Activated CD4-positive, alpha-beta memory T cell treated with anti-CD3 and anti-CD28 coated beads for 36 hours (primary cell): Measurements from ENCODE around the gene EIF3D. TPM values are rescaled to one million over a fixed set of nuclear protein-coding genes. Genes with fewer than 3 reads are reported as not detected.

Experiments
- CTCF ChIA-PET: fragments of 350-600 bp; sonication (Branson Sonifier 250); formaldehyde crosslinking; loops from one replicate; lab custom pipeline; 2021; ENCODE audit warnings: antibody characterized with exemption, inconsistent platforms; lab: Charles Lee
- POLR2A ChIA-PET: fragments of 350-600 bp; sonication (Branson Sonifier 250); formaldehyde crosslinking; loops from one replicate; lab custom pipeline; 2021; ENCODE audit warnings: antibody characterized with exemption; lab: Charles Lee
- DNase-seq: peaks from one replicate; pipeline ENCODE4 v3.0.0-alpha.2; 2020
- H3K27ac Mint-ChIP-seq: one replicate; pipeline ENCODE4 v1.8.0; 2021; ENCODE audit warnings: mixed read lengths
- H3K27me3 Mint-ChIP-seq: one replicate; pipeline ENCODE4 v1.8.0; 2021; ENCODE audit warnings: mixed read lengths
- H3K36me3 Mint-ChIP-seq: one replicate; pipeline ENCODE4 v1.8.0; 2021; ENCODE audit warnings: mixed read lengths
- H3K4me1 Mint-ChIP-seq: one replicate; pipeline ENCODE4 v1.8.0; 2021; ENCODE audit warnings: low read depth, mixed read lengths
- H3K4me3 Mint-ChIP-seq: one replicate; pipeline ENCODE4 v1.8.0; 2021; ENCODE audit warnings: mild to moderate bottlenecking, mixed read lengths
- H3K9me3 Mint-ChIP-seq: one replicate; pipeline ENCODE4 v1.8.0; 2021; ENCODE audit warnings: mixed read lengths
- intact Hi-C: fragments of 100-400 bp; cut with micrococcal nuclease; formaldehyde crosslinking; loops from one replicate; pipeline ENCODE4 v1.15.1; 2023
- total RNA-seq, 2 experiments: library from RNA; stranded (reverse); gene quantifications; one replicate each; pipeline ENCODE4 v1.2.3, GENCODE V29; 2021

EIF3D gene
- total RNA-seq, 2 experiments from 2014 or later, result 314 to 321 TPM

DNA sequence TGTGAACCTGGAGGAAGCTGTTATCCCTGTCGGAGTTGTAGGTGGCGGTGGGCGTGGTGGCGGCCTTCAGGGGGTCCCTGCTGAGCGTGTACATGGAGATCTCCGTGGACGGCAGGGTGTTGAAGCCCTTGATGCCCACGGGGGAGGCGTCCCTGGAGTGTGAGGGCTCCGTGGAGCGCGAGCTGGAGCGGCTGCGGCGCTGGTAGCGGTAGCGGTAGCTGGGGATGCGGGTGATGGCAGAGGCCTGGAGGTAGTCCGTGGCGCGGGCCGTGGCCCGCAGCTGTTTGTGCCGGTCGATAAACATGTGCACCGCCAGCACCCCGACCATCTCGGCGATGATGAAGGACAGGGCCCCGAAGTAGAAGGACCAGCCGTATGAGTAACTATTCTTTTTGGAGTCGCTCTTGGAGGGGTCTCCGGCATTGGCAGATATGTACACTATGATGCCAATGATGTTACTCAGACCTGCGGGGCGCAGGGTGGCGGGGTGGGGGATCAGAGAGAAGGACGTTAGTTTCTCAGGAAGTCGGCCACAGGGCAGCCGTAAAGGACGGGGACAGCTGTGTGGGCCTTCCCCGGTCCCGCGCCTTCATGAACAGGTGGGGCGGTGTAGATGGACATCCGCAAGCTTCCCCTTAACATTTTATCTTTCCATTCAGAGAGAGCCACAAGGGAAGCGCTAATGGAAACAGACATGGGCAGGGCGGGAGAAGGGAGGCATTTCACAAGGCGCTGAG is 35.6 kb upstream of the EIF3D start:
- no peak overlapping the region for H3K27ac Mint-ChIP-seq
- intact Hi-C loops, result no loop called here
- H3K4me1 Mint-ChIP-seq, result no peaks in the 10 kb centered on the region
- no peaks in the 10 kb centered on the region for H3K9me3 Mint-ChIP-seq
- H3K36me3 Mint-ChIP-seq, result no peaks in the 10 kb centered on the region
- peaks cover 34% of the 10 kb centered on the region for H3K27me3 Mint-ChIP-seq
- ChIA-PET CTCF (interaction anchor here (1.1 kb wide), 1 partner anchor 17 kb away, joined by 3 read pairs; no protein-coding TSS in a partner anchor), POLR2A (no interaction called here)
- H3K4me3 Mint-ChIP-seq, result no peak overlapping the region
- DNase-seq, result no peak

GRCh38 chr22:36563898-36564297 is 34.9 kb upstream of the EIF3D start:
- ChIA-PET POLR2A (no interaction called here), CTCF (no interaction called here)
- peaks cover 34% of the 10 kb centered on the region for H3K27me3 Mint-ChIP-seq
- no peak for DNase-seq
- intact Hi-C loops, result no loop called here
- no peak overlapping the region for H3K4me3 Mint-ChIP-seq
- no peaks in the 10 kb centered on the region for H3K9me3 Mint-ChIP-seq
- H3K27ac Mint-ChIP-seq, result no peak overlapping the region
- no peaks in the 10 kb centered on the region for H3K36me3 Mint-ChIP-seq
- no peaks in the 10 kb centered on the region for H3K4me1 Mint-ChIP-seq

- Mint-ChIP-seq H3K27ac (no peak overlapping the region), H3K27me3 (peaks cover 34% of the 10 kb centered on the region), H3K4me3 (no peak overlapping the region), H3K4me1 (no peaks in the 10 kb centered on the region), H3K9me3 (no peaks in the 10 kb centered on the region), H3K36me3 (no peaks in the 10 kb centered on the region)
- intact Hi-C loops, result no loop called here
- CTCF ChIA-PET, result no interaction called here
- no peak for DNase-seq
- POLR2A ChIA-PET, result no interaction called here
These were observed 34.5 kb upstream of the EIF3D start for GRCh38 chr22:36563444-36563843.

DNA sequence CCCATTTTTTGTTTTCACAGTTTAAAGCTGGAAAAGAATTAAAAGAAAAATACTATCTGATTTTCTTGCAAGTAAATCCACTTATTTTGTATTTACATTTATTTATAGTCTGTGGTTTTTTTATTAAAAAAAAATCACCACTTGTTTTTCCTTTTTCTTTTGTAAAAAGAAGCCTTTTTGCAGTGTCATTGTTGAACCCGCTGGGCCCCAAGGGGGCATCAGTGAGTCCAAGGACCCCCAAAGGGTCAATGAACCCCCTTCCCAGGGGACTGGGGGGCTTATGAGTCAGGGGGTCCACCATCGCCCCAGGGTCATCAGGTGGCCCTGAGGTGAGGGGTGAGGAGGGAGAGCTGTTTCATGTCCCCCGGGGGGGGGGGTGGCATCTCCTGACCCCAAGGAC is 34.0 kb upstream of the EIF3D start:
- Mint-ChIP-seq H3K9me3 (no peaks in the 10 kb centered on the region), H3K4me3 (no peak overlapping the region), H3K36me3 (no peaks in the 10 kb centered on the region), H3K4me1 (no peaks in the 10 kb centered on the region), H3K27me3 (peaks cover 34% of the 10 kb centered on the region), H3K27ac (no peak overlapping the region)
- ChIA-PET CTCF (interaction anchor here (0.5 kb wide), 1 partner anchor 259 kb away, joined by 4 read pairs; no protein-coding TSS in a partner anchor), POLR2A (no interaction called here)
- no peak for DNase-seq
- intact Hi-C loops, result no loop called here

- CTCF ChIA-PET, result interaction anchor here (0.5 kb wide), 1 partner anchor 260 kb away, joined by 4 read pairs; no protein-coding TSS in a partner anchor
- H3K4me1 Mint-ChIP-seq, result no peaks in the 10 kb centered on the region
- DNase-seq, result peak; percentile 14
- H3K4me3 Mint-ChIP-seq, result no peak overlapping the region
- intact Hi-C loops, result no loop called here
- peaks cover 36% of the 10 kb centered on the region for H3K27me3 Mint-ChIP-seq
- H3K9me3 Mint-ChIP-seq, result no peaks in the 10 kb centered on the region
- no peak overlapping the region for H3K27ac Mint-ChIP-seq
- no peaks in the 10 kb centered on the region for H3K36me3 Mint-ChIP-seq
- POLR2A ChIA-PET, result no interaction called here
These were observed 33.4 kb upstream of the EIF3D start for GRCh38 chr22:36562261-36562835.

DNA sequence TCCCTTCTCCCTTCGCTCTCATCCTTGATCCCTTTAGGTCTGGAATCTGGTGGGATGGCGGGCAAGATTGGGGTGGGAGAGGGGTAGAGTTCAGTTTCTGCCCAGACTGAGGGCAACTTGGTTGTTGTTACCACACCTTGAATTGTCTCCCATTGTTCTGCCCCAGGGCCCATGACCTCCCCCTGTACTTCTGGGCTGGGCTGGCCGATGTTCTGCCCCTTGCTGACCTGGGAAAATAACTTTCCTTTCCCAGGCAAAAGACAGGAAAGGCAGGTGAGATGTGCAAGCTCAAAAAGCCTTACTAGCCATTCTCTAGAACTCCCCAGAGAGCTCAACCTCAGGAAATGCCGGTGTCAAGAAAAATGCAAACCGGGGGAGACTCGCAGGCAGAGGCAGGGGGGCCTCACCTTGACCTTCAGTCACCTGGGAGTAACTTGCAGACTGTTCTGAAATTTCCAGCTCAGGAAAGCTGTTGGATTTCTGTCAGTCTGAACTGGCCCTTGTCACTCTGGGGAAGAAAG is 32.4 kb upstream of the EIF3D start:
- Mint-ChIP-seq H3K9me3 (no peaks in the 10 kb centered on the region), H3K4me1 (no peaks in the 10 kb centered on the region), H3K36me3 (no peaks in the 10 kb centered on the region), H3K27ac (no peak overlapping the region), H3K27me3 (peaks cover 32% of the 10 kb centered on the region), H3K4me3 (no peak overlapping the region)
- ChIA-PET POLR2A (no interaction called here), CTCF (interaction anchor here (0.6 kb wide), 1 partner anchor 9 kb away, joined by 3 read pairs; no protein-coding TSS in a partner anchor)
- DNase-seq, result no peak
- intact Hi-C loops, result no loop called here

DNA sequence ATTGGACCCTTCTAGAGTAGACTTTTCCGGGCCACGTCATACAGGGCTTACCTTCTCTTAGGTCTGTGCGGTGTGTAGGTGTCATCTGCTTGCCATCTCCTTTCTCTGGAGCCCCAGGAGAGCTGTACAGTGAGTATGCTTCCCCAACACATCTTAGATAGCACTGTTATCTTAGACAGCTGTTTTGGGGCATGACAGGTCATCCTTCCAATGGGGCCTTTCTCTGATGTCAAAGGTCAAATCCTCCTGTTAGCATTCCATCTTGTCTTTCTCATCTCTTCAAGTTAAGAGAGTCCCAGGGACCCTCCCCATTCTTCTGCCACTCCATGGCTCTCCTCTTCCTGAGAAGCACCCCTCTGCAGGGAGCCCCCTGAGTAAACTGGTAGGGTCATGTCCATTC is 31.0 kb upstream of the EIF3D start:
- no peaks in the 10 kb centered on the region for H3K36me3 Mint-ChIP-seq
- ChIA-PET CTCF (interaction anchor here (0.9 kb wide), 1 partner anchor 9 kb away, joined by 3 read pairs; no protein-coding TSS in a partner anchor), POLR2A (no interaction called here)
- no peak overlapping the region for H3K27ac Mint-ChIP-seq
- H3K27me3 Mint-ChIP-seq, result peaks cover 25% of the 10 kb centered on the region
- intact Hi-C loops, result no loop called here
- no peaks in the 10 kb centered on the region for H3K4me1 Mint-ChIP-seq
- no peaks in the 10 kb centered on the region for H3K9me3 Mint-ChIP-seq
- H3K4me3 Mint-ChIP-seq, result no peak overlapping the region
- no peak for DNase-seq

DNA sequence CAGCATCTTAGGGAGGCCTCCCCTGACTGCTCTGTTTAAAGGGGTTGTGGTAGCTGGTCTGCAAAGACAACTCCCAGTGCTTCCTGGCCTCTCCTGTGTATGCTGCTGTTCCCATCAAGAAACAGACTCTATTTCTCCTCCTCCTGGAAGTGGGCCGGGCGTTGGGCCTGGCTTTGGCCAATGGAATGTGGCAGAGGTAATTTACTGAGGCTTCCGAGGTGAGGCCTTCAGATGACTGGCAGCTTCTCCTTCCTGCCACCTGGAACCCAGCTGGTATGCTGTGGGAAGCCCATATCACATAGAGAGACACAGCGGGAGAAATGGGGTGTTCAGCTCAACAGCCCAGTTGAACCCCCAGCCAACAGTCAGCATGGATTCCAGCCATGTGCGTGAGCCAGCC is 25.1 kb upstream of the EIF3D start:
- no peak overlapping the region for H3K4me3 Mint-ChIP-seq
- no peak overlapping the region for H3K27ac Mint-ChIP-seq
- intact Hi-C loops, result no loop called here
- H3K36me3 Mint-ChIP-seq, result no peaks in the 10 kb centered on the region
- POLR2A ChIA-PET, result no interaction called here
- no peak for DNase-seq
- CTCF ChIA-PET, result no interaction called here
- H3K27me3 Mint-ChIP-seq, result peaks cover 16% of the 10 kb centered on the region
- H3K9me3 Mint-ChIP-seq, result no peaks in the 10 kb centered on the region
- H3K4me1 Mint-ChIP-seq, result peaks cover 3% of the 10 kb centered on the region

DNA sequence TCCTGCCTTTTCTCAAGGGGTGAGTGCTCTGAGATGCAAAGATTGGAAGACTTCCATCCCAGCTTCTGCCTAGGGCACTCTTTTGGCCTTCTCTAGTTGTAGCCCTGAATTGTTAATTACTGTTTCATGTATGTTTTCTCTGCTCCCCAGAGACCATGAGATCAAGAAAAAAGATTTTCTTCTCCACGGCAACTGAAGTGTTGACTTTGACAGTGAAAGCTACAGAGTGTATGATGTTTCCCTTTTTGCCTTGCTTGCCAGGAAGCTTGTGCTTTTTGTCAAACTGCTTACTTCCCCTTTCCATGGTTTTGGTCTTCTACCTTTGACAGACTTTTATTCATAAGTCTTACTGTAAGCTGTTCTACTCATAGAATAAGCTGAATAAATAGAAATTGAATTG is 23.3 kb upstream of the EIF3D start:
- H3K36me3 Mint-ChIP-seq, result no peaks in the 10 kb centered on the region
- POLR2A ChIA-PET, result no interaction called here
- peaks cover 13% of the 10 kb centered on the region for H3K27me3 Mint-ChIP-seq
- CTCF ChIA-PET, result interaction anchor here (0.6 to 1.6 kb wide), 4 partner anchors 9 to 340 kb away, joined by 3 to 7 read pairs (median 3); no protein-coding TSS in a partner anchor
- H3K4me3 Mint-ChIP-seq, result no peak overlapping the region
- peaks cover 4% of the 10 kb centered on the region for H3K4me1 Mint-ChIP-seq
- H3K9me3 Mint-ChIP-seq, result no peaks in the 10 kb centered on the region
- intact Hi-C loops, result no loop called here
- DNase-seq, result no peak
- H3K27ac Mint-ChIP-seq, result no peak overlapping the region

- CTCF ChIA-PET, result interaction anchor here (1.2 to 1.6 kb wide), 2 partner anchors 9 to 305 kb away, joined by 3 to 7 read pairs; no protein-coding TSS in a partner anchor
- POLR2A ChIA-PET, result no interaction called here
- H3K9me3 Mint-ChIP-seq, result no peaks in the 10 kb centered on the region
- intact Hi-C loops, result no loop called here
- no peaks in the 10 kb centered on the region for H3K36me3 Mint-ChIP-seq
- H3K4me3 Mint-ChIP-seq, result no peak overlapping the region
- no peak for DNase-seq
- no peak overlapping the region for H3K27ac Mint-ChIP-seq
- peaks cover 14% of the 10 kb centered on the region for H3K27me3 Mint-ChIP-seq
- peaks cover 6% of the 10 kb centered on the region for H3K4me1 Mint-ChIP-seq
These were observed 21.9 kb upstream of the EIF3D start for GRCh38 chr22:36550701-36551495.

DNA sequence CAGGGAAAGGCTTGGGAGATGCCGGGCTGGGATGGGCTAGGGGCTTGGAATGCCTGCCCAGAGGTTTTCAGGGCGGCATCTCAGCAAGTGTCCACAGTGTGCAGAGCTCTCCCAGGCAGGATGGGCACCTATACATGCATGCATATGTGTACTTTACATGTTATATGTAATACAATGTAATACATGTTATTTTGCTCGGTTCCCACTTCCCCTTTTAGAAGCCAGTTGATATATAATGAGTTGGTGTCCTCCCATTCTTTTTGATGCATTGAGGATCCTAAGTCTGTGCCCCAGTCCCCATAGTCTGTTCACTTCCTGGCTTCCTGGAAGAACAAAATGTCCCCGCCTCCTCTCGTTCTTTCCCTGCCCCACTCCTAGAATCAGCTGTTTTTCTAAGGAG is 20.1 kb upstream of the EIF3D start:
- H3K27ac Mint-ChIP-seq, result no peak overlapping the region
- H3K4me1 Mint-ChIP-seq, result peaks cover 6% of the 10 kb centered on the region
- H3K36me3 Mint-ChIP-seq, result no peaks in the 10 kb centered on the region
- CTCF ChIA-PET, result no interaction called here
- no peak for DNase-seq
- H3K9me3 Mint-ChIP-seq, result no peaks in the 10 kb centered on the region
- intact Hi-C loops, result loop anchor here (5.0 kb wide), 2 partner anchors 228 to 308 kb away; partner anchors contain the start of gene IFT27
- POLR2A ChIA-PET, result no interaction called here
- peaks cover 13% of the 10 kb centered on the region for H3K27me3 Mint-ChIP-seq
- no peak overlapping the region for H3K4me3 Mint-ChIP-seq

DNA sequence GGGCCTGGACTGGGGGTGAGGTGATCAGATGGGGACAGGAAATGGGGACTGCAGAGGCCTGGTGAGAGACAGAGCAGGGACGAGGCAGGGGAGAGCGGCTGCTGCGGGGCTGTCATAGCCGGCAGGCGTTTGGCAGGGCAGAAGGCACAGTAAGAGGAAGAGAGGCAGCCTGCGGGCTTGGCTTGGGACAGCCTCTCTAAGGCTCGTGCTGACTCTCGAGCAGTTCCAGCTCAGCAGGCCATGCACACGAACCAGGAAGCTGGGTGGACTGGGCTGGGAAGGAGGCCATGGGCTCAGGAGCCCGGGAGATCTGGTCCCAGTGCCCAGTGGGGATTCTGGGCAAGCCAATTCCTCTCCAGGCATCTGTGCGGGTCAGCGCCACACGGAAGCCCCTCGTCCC is 19.6 kb upstream of the EIF3D start:
- Mint-ChIP-seq H3K9me3 (no peaks in the 10 kb centered on the region), H3K27ac (no peak overlapping the region), H3K4me3 (no peak overlapping the region), H3K36me3 (no peaks in the 10 kb centered on the region), H3K27me3 (peaks cover 12% of the 10 kb centered on the region), H3K4me1 (peaks cover 6% of the 10 kb centered on the region)
- ChIA-PET CTCF (no interaction called here), POLR2A (no interaction called here)
- intact Hi-C loops, result loop anchor here (5.0 kb wide), 2 partner anchors 229 to 309 kb away; partner anchors contain the start of gene IFT27
- DNase-seq, result no peak
